ENCODE results near the gene SERINC2.

GRCh38 chr1:31371121-31371959 is 41.7 kb upstream of the SERINC2 start:
- TF ChIP-seq CTCF (IDR thresholded peaks at IDR 0.05) (no peak), POLR2A (IDR thresholded peaks at IDR 0.05) (no peak), POLR2AphosphoS5 (IDR thresholded peaks at IDR 0.05) (no peak)

Measured in transverse colon (tissue), 4 donors.